Astrocyte (in vitro differentiated cells and primary cell): ENCODE measurements around the gene MCMBP.

Experiments
- EZH2 ChIP-seq: IDR thresholded peaks from 2 replicates; pipeline ENCODE4 v1.6.1; 2012; ENCODE audit warnings: mild to moderate bottlenecking, low read length, inconsistent platforms; ENCODE audit not compliant: insufficient read depth
- TF ChIP-seq, protein P1 (sequence below): IDR thresholded peaks from 2 replicates; pipeline ENCODE4 v1.5.1; 2011; ENCODE audit warnings: low read depth, mild to moderate bottlenecking, inconsistent platforms, low read length, moderate library complexity; ENCODE audit not compliant: insufficient read depth

DNA sequence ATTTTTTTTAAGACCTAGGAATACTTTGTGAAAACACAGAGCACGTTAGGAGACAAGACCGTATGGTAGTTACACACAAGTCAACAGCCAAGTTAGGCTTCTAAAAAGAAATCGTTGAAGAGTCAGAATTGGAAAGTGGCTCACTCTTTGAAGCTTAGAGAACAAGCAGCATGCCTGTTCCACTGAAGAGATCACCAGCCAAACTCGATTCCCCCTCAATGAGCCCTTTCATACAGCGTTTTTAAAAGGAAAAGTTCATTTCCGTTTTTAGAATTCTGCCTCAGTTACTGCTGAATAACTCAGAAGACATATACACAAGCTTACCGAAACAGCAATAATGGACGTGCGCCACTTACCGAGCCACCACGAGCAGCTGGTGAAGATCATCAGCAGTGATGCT is 41.0 kb downstream of the MCMBP start:
- TF ChIP-seq EZH2, result no peak
- TF ChIP-seq, protein P1, sequence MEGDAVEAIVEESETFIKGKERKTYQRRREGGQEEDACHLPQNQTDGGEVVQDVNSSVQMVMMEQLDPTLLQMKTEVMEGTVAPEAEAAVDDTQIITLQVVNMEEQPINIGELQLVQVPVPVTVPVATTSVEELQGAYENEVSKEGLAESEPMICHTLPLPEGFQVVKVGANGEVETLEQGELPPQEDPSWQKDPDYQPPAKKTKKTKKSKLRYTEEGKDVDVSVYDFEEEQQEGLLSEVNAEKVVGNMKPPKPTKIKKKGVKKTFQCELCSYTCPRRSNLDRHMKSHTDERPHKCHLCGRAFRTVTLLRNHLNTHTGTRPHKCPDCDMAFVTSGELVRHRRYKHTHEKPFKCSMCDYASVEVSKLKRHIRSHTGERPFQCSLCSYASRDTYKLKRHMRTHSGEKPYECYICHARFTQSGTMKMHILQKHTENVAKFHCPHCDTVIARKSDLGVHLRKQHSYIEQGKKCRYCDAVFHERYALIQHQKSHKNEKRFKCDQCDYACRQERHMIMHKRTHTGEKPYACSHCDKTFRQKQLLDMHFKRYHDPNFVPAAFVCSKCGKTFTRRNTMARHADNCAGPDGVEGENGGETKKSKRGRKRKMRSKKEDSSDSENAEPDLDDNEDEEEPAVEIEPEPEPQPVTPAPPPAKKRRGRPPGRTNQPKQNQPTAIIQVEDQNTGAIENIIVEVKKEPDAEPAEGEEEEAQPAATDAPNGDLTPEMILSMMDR, result no peak
